CD8-positive, alpha-beta memory T cell (primary cell): ENCODE measurements around the gene SRRT. TPM values are rescaled to one million over a fixed set of nuclear protein-coding genes. Genes with fewer than 3 reads are reported as not detected.

Source experiments
- CTCF ChIA-PET: fragments of 350-600 bp; sonication (Branson Sonifier 250); formaldehyde crosslinking; loops from one replicate; lab custom pipeline; 2021; ENCODE audit warnings: antibody characterized with exemption; lab: Charles Lee
- POLR2A ChIA-PET: fragments of 350-600 bp; sonication (Branson Sonifier 250); formaldehyde crosslinking; loops from one replicate; lab custom pipeline; 2021; ENCODE audit warnings: antibody characterized with exemption; lab: Charles Lee
- DNase-seq, 5 donors: peaks; one replicate each; pipeline versions ENCODE4 v3.0.0 to v3.0.0-alpha.2; 2020 to 2022; ENCODE audit warnings: mixed read lengths in 1 of 5
- H3K27ac ChIP-seq: one replicate; pipeline ENCODE4 v1.7.0; 2013; ENCODE audit warnings: low read depth, mild to moderate bottlenecking, low read length, moderate library complexity
- H3K27me3 ChIP-seq: 2 replicates; pipeline ENCODE4 v1.7.0; 2013; ENCODE audit warnings: low read length, mild to moderate bottlenecking; ENCODE audit not compliant: insufficient read depth, poor library complexity, severe bottlenecking
- H3K36me3 ChIP-seq: 2 replicates; pipeline ENCODE4 v1.7.0; 2013; ENCODE audit warnings: mild to moderate bottlenecking, low read length, moderate library complexity; ENCODE audit not compliant: insufficient read depth
- H3K4me1 ChIP-seq: 2 replicates; pipeline ENCODE4 v1.7.0; 2013; ENCODE audit warnings: mild to moderate bottlenecking, low read length, moderate library complexity; ENCODE audit not compliant: insufficient read depth
- H3K4me3 ChIP-seq: 2 replicates; pipeline ENCODE4 v1.7.0; 2013; ENCODE audit warnings: mild to moderate bottlenecking, low read length
- H3K9me3 ChIP-seq: 2 replicates; pipeline ENCODE4 v1.7.0; 2013; ENCODE audit warnings: mild to moderate bottlenecking, low read length
- H3K27ac Mint-ChIP-seq, 8 donors: one replicate each; pipeline ENCODE4 v1.8.0; 2020 to 2021; ENCODE audit warnings: mixed read lengths in 8 of 8, mild to moderate bottlenecking in 6 of 8, inconsistent platforms in 3 of 8, moderate library complexity in 3 of 8
- H3K27me3 Mint-ChIP-seq, 2 donors: one replicate each; pipeline ENCODE4 v1.8.0; 2020 to 2021; ENCODE audit warnings: mixed read lengths in 2 of 2, mild to moderate bottlenecking in 1 of 2, moderate library complexity in 1 of 2
- H3K36me3 Mint-ChIP-seq, 3 donors: one replicate each; pipeline ENCODE4 v1.8.0; 2020 to 2021; ENCODE audit warnings: mixed read lengths in 3 of 3, inconsistent platforms in 1 of 3, mild to moderate bottlenecking in 1 of 3
- H3K4me1 Mint-ChIP-seq, 3 donors: one replicate each; pipeline ENCODE4 v1.8.0; 2020 to 2021; ENCODE audit warnings: mixed read lengths in 3 of 3, inconsistent platforms in 1 of 3, mild to moderate bottlenecking in 1 of 3
- H3K4me3 Mint-ChIP-seq, 7 donors: one replicate each; pipeline ENCODE4 v1.8.0; 2020 to 2021; ENCODE audit warnings: mixed read lengths in 7 of 7, mild to moderate bottlenecking in 6 of 7, moderate library complexity in 4 of 7, inconsistent platforms in 2 of 7
- H3K9me3 Mint-ChIP-seq, 5 donors: one replicate each; pipeline ENCODE4 v1.8.0; 2020 to 2022; ENCODE audit warnings: mixed read lengths in 5 of 5, mild to moderate bottlenecking in 3 of 5, moderate library complexity in 2 of 5, inconsistent platforms in 1 of 5
- polyA plus RNA-seq: library from polyadenylated mRNA; unstranded; fragments of 300-500 nt; fragmentation: Illumina TruSeq; gene quantifications from one replicate; pipeline ENCODE4 v1.2.3, GENCODE V29; 2021
- total RNA-seq, 2 experiments: library from RNA; stranded (reverse); gene quantifications; one replicate each; pipeline ENCODE4 v1.2.3, GENCODE V29; 2021

SRRT gene
- total and polyA plus RNA-seq, 3 experiments from 2014 or later, result 90.7 to 290 (median 285) TPM

DNA sequence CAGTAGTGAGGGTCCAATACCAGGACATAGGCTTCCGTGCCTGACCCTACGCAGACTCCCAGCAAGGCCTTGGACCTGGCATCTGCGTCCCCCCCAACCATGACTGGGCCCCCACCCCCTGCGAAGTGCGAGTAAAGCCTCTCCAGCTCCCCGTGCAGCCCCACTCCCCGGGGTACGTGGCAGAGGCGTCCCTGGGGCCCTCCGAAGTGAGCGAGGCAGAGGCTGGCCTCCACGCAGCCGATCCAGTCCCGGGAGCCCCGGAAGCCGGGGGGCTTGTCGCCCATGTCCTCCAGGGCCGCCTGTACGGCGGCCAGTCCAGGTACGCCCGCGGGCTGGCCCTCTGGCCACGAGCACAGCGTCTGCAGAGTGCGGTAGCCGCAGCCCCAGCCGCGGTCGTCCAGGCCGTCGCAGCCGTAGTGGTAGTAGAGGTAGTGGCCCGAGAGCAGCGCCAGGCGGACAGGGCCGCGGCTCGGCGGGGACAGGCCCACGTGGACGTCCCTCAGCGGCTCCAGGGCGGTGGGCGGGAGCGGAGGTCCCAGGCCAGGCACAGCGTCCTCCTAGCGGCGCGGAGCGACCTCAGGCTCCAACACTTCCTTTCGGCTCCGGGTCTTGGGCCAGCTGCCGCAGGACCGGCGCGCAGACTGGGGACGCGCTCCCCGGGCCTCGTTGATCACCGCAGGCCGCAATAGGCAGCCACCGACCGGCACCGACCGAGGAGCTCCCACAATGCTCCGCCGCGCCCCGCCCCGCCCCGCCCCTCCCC, 14.3 kb downstream of the SRRT start, which contains the start of gene UFSP1:
Gene UFSP1 (minus strand): TSS at position 728 of the 763 bp plus-strand sequence. CDS start 444 bp downstream, at position 284.
- H3K4me1 ChIP-seq, result peaks cover 48% of the 10 kb centered on the region

DNA sequence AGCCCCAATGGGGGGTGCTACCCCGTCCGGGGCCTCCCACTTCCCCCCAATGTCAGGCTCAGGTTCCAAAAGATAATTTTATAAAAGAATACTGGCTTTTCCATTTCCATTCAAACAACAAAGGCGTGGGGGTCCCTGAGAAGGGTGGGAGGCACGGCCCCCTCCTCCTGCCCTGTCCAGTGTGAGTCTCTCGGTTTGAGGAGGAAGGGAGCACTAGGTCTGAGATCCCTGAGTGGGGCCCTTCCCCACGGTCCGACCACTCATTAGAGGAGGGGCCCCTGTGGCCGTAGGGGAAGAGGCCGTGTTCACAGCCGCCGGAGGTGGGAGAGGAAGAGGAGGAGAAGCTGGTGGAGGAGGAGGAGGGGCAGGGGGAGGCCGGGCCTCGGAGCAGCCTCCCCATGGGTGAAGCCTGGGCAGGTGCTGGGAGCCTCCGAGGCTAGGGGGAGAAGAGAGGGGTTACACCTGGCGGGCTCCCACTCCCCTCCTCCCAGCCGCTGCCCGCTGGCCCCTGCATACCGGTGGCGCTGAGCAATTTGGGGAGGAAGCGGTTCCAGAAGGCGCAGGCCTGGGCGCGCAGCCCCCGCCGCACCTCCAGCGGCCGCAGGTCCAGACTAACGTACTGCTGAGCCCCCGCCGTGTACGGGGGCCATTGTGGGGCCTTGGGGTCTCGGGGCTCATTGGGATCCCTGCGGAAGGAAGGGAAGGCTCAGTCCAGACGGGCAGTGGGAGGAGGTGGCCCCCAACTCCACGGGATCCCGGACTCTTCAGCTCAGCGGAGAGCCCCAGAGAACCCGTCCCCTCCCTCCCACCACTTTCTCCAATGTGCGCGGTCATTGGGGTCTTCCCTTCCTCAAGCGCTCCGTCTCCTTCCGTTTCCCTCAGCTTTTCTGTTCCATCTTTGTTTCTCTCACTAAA, 16.0 kb downstream of the SRRT start:
- peaks cover 9 to 29% (median 13%) of the 10 kb centered on the region in 3 donors for H3K36me3 Mint-ChIP-seq
- peaks cover 17 to 27% of the 10 kb centered on the region in 2 donors for H3K27me3 Mint-ChIP-seq
- H3K4me3 Mint-ChIP-seq, result peak overlapping the region; percentile 86 to 96 (median 89)
- H3K27ac Mint-ChIP-seq, result peak overlapping the region in 2 of 8 donors; percentile 57 to 79
- no peaks in the 10 kb centered on the region for H3K9me3 Mint-ChIP-seq
- H3K4me1 ChIP-seq, result peaks cover 56% of the 10 kb centered on the region
- CTCF ChIA-PET, result interaction anchor here (1.1 to 6.3 kb wide), 2 partner anchors 10 to 14 kb away, joined by 3 to 48 read pairs; partner anchors contain the start of gene SRRT
- H3K27ac ChIP-seq, result peak overlapping the region; percentile 43
- POLR2A ChIA-PET, result interaction anchor here (0.8 to 5.1 kb wide), 3 partner anchors 14 to 39 kb away, joined by 3 to 102 read pairs (median 3); partner anchors contain the start of gene SRRT
- H3K27me3 ChIP-seq, result peaks cover 6% of the 10 kb centered on the region
- peaks cover 30 to 49% (median 47%) of the 10 kb centered on the region in 3 donors for H3K4me1 Mint-ChIP-seq
- DNase-seq, result peak in 1 of 5 donors; percentile 49
- H3K9me3 ChIP-seq, result no peaks in the 10 kb centered on the region
- peak overlapping the region; percentile 74 for H3K4me3 ChIP-seq
- peaks cover 15% of the 10 kb centered on the region for H3K36me3 ChIP-seq

More for the DNA sequence above, 14.3 kb downstream of the SRRT start, which contains the start of gene UFSP1:
- peak within 1 kb of the TSS; percentile 91 to 98 (median 96) for H3K27ac Mint-ChIP-seq
- H3K4me3 ChIP-seq, result peak within 1 kb of the TSS; percentile 74
- peak in 1 of 5 donors; percentile 53 for DNase-seq
- H3K9me3 ChIP-seq, result no peaks in the 10 kb centered on the region
- peak within 1 kb of the TSS; percentile 87 to 96 (median 89) for H3K4me3 Mint-ChIP-seq
- ChIA-PET CTCF (interaction anchor here (0.7 to 6.3 kb wide), 11 partner anchors 9 to 329 kb away, joined by 3 to 48 read pairs (median 4); partner anchors contain the start of genes PLOD3, SLC12A9, SRRT and ZNHIT1), POLR2A (interaction anchor here (0.5 to 5.1 kb wide), 7 partner anchors 13 to 329 kb away, joined by 3 to 102 read pairs (median 8); partner anchors contain the start of genes SLC12A9, SRRT, TRIM56 and ZNHIT1)
- peaks cover 15 to 24% of the 10 kb centered on the region in 2 donors for H3K27me3 Mint-ChIP-seq
- no peaks in the 10 kb centered on the region for H3K27me3 ChIP-seq
- peaks cover 42 to 63% (median 62%) of the 10 kb centered on the region in 3 donors for H3K4me1 Mint-ChIP-seq
- H3K27ac ChIP-seq, result peak within 1 kb of the TSS; percentile 81
- peaks cover 32% of the 10 kb centered on the region for H3K36me3 ChIP-seq
- H3K36me3 Mint-ChIP-seq, result peaks cover 19 to 46% (median 21%) of the 10 kb centered on the region in 3 donors
- H3K9me3 Mint-ChIP-seq, result no peaks in the 10 kb centered on the region

DNA sequence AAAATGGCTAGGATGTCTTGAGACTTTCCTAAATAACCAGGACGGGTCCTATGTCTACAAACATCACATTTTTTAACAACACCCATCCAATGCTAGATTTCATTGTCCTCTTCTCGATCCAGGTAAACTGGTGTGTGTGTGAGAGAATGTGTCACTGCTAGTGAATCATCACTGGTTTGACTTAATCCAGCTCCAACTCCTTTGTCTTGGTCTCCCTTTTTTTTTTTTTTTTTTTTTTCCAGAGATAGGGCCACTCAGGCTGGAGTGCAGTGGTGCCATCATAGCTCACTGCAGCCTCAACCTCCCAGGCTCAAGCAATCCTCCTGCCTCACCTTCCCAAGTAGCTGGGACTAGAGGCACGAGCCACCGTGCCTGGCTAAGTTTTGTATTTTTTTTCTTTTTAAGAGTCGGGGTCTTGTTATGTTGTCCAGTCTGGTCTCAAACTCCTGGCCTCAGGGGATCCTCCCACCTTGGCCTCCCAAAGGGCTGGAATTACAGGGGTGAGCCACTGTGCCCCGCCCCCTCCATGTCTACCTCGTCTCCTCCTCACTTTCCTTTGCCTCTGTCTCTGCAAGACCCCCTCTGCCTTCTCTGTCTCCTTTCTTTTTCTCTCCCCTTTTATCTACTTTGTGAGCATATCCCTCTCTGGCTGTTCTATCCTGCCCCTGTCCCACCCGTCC, 16.8 kb downstream of the SRRT start:
- no peak overlapping the region for H3K27ac ChIP-seq
- peaks cover 21 to 33% of the 10 kb centered on the region in 2 donors for H3K27me3 Mint-ChIP-seq
- peaks cover 8 to 21% (median 10%) of the 10 kb centered on the region in 3 donors for H3K36me3 Mint-ChIP-seq
- no peaks in the 10 kb centered on the region for H3K9me3 Mint-ChIP-seq
- no peaks in the 10 kb centered on the region for H3K9me3 ChIP-seq
- peak overlapping the region; percentile 33 to 83 (median 65) for H3K4me3 Mint-ChIP-seq
- H3K4me3 ChIP-seq, result no peak overlapping the region
- H3K27ac Mint-ChIP-seq, result peak overlapping the region in 1 of 8 donors; percentile 79
- H3K27me3 ChIP-seq, result peaks cover 14% of the 10 kb centered on the region
- ChIA-PET POLR2A (interaction anchor here (0.8 to 1.1 kb wide), 2 partner anchors 17 to 40 kb away, joined by 3 read pairs; partner anchors contain the start of gene SRRT), CTCF (interaction anchor here (6.3 kb wide), 1 partner anchor 15 kb away, joined by 48 read pairs; the partner anchor contains the start of gene SRRT)
- H3K36me3 ChIP-seq, result peaks cover 7% of the 10 kb centered on the region
- peaks cover 33 to 47% (median 44%) of the 10 kb centered on the region in 3 donors for H3K4me1 Mint-ChIP-seq
- DNase-seq, result no peak
- peaks cover 55% of the 10 kb centered on the region for H3K4me1 ChIP-seq

GRCh38 chr7:100892364-100893317, 17.7 kb downstream of the SRRT start:
- DNase-seq, result peak in 1 of 5 donors; percentile 50
- Histone ChIP-seq H3K27me3 (peaks cover 20% of the 10 kb centered on the region), H3K36me3 (no peaks in the 10 kb centered on the region), H3K4me3 (no peak overlapping the region), H3K4me1 (peaks cover 45% of the 10 kb centered on the region), H3K27ac (no peak overlapping the region), H3K9me3 (no peaks in the 10 kb centered on the region)
- CTCF ChIA-PET, result no interaction called here
- Mint-ChIP-seq H3K27me3 (peaks cover 25 to 39% of the 10 kb centered on the region in 2 donors), H3K9me3 (no peaks in the 10 kb centered on the region), H3K4me3 (peak overlapping the region in 4 of 7 donors; percentile 3 to 49 (median 28)), H3K4me1 (peaks cover 26 to 42% (median 35%) of the 10 kb centered on the region in 3 donors), H3K27ac (no peak overlapping the region), H3K36me3 (peaks cover 1 to 11% (median 2%) of the 10 kb centered on the region in 3 donors)
- POLR2A ChIA-PET, result no interaction called here

DNA sequence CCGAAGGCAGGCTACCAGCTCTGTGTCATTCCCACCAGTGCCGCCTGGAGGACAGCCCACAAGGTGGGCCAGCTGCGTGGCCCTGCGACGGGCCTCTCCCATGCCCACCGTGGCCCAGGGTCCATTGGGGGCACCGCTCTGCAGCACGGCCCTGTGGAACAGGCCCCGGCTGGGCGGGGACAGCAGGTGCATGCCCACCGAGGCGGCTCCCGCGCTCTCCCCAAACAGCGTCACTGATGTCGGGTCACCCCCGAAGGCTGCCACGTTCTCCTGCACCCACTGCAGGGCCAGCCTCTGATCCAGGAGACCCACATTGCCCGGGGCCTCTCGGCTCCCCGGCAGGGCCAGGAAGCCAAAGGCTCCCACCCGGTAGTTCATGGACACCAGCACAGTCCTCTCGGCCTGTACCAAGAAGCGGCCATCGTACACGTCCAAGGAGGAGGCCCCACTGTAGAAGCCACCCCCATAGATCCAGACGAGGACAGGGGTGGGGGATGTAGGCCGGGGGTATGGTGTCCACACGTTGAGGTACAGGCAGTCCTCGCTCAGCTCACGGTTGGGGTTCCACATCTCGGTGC, 18.5 kb downstream of the SRRT start:
- Histone ChIP-seq H3K36me3 (no peaks in the 10 kb centered on the region), H3K9me3 (no peaks in the 10 kb centered on the region), H3K27ac (no peak overlapping the region), H3K4me1 (peaks cover 38% of the 10 kb centered on the region), H3K4me3 (no peak overlapping the region), H3K27me3 (peaks cover 23% of the 10 kb centered on the region)
- Mint-ChIP-seq H3K36me3 (peaks cover 0 to 4% (median 0%) of the 10 kb centered on the region in 3 donors), H3K4me3 (peak overlapping the region in 2 of 7 donors; percentile 26 to 27), H3K9me3 (no peaks in the 10 kb centered on the region), H3K4me1 (peaks cover 19 to 38% (median 27%) of the 10 kb centered on the region in 3 donors), H3K27ac (no peak overlapping the region), H3K27me3 (peaks cover 31 to 46% of the 10 kb centered on the region in 2 donors)
- DNase-seq, result peak in 1 of 5 donors; percentile 46
- CTCF ChIA-PET, result interaction anchor here (1.8 kb wide), 1 partner anchor 18 kb away, joined by 4 read pairs; the partner anchor contains the start of gene SRRT
- POLR2A ChIA-PET, result no interaction called here
